Neural progenitor cell (in vitro differentiated cells): ENCODE data around the gene HEATR5A.

Experiments
- EZH2 ChIP-seq: fragments of 200-600 bp; sonication (generic); IDR thresholded peaks from 2 replicates; pipeline ENCODE4 v1.6.1; 2017; ENCODE audit warnings: antibody characterized with exemption, mild to moderate bottlenecking, moderate library complexity
- TF ChIP-seq, protein P1 (sequence below): fragments of 200-600 bp; sonication (generic); IDR thresholded peaks from 2 replicates; pipeline ENCODE4 v1.5.1; 2017; ENCODE audit warnings: antibody characterized with exemption, mild to moderate bottlenecking

DNA sequence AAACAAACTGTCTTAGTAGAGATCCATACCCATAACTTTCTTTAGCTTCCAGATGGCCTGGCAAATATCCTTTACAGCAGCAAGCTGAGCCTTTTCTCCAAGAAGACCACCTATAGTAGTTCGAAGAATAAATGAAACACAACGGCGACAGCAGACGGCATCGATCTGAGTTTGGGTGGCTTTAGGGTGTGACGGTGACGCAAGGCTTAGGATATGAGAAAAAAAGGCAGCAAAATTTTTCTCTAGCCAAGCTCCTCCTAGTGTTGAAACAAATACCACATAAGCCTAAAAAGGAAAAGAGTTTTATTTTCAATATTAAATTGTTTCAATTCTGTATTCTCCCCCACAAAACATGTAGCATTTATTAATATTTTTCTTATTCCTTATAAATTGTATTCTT lies 33.3 kb downstream of the HEATR5A start:
- TF ChIP-seq, protein P1, sequence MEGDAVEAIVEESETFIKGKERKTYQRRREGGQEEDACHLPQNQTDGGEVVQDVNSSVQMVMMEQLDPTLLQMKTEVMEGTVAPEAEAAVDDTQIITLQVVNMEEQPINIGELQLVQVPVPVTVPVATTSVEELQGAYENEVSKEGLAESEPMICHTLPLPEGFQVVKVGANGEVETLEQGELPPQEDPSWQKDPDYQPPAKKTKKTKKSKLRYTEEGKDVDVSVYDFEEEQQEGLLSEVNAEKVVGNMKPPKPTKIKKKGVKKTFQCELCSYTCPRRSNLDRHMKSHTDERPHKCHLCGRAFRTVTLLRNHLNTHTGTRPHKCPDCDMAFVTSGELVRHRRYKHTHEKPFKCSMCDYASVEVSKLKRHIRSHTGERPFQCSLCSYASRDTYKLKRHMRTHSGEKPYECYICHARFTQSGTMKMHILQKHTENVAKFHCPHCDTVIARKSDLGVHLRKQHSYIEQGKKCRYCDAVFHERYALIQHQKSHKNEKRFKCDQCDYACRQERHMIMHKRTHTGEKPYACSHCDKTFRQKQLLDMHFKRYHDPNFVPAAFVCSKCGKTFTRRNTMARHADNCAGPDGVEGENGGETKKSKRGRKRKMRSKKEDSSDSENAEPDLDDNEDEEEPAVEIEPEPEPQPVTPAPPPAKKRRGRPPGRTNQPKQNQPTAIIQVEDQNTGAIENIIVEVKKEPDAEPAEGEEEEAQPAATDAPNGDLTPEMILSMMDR = no peak
- TF ChIP-seq EZH2 = no peak
